ENCODE measurements around the gene TOP1.

DNA sequence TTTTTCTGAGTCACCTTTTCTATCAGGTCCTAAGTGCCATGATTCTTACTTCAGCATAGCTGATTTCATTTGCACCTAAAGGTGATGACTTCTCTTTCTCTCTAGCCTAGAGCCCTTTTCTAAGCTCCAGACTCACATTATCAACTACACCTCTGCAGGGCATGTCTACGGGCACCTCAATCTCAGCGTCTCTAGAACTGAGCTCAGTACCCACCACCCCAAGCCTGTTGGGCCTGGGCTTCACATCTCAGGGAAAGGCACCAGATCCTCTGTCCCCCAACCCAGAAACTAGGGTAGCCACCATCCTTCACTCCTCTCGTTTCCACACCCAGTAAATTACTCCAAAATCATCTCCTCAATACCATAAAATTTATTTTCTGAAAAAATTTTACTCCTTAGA is 98.1 kb downstream of the TOP1 start:
- TF ChIP-seq, protein P1, sequence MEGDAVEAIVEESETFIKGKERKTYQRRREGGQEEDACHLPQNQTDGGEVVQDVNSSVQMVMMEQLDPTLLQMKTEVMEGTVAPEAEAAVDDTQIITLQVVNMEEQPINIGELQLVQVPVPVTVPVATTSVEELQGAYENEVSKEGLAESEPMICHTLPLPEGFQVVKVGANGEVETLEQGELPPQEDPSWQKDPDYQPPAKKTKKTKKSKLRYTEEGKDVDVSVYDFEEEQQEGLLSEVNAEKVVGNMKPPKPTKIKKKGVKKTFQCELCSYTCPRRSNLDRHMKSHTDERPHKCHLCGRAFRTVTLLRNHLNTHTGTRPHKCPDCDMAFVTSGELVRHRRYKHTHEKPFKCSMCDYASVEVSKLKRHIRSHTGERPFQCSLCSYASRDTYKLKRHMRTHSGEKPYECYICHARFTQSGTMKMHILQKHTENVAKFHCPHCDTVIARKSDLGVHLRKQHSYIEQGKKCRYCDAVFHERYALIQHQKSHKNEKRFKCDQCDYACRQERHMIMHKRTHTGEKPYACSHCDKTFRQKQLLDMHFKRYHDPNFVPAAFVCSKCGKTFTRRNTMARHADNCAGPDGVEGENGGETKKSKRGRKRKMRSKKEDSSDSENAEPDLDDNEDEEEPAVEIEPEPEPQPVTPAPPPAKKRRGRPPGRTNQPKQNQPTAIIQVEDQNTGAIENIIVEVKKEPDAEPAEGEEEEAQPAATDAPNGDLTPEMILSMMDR (conservative IDR thresholded peaks at IDR 0.05; ENCODE audit: low read depth, low read length): no peak
- TF ChIP-seq EZH2 (IDR thresholded peaks at IDR 0.05; ENCODE audit: borderline replicate concordance, low read depth, low read length, poor library complexity, severe bottlenecking): no peak
